Measurements from ENCODE around the gene WDHD1.

DNA sequence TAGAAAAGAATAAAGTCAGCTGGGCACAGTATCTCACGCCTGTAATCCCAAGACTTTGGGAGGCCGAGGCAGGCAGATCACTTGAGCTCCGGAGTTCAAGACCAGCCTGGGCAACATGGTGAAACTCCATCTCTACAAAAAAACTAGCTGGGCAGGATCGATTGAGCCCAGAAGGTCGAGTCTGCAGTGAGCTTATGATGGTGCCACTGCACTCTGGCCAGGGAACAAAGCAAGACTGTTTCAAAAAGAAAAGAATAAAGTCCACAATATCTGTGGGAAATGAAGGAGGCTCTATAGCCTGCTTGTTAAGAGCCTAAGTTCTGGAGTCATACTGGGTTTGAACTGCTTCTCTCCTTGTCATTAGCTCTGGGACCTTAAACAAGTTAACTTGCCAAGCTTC is 32.4 kb upstream of the WDHD1 start:
- TF ChIP-seq, protein P1, sequence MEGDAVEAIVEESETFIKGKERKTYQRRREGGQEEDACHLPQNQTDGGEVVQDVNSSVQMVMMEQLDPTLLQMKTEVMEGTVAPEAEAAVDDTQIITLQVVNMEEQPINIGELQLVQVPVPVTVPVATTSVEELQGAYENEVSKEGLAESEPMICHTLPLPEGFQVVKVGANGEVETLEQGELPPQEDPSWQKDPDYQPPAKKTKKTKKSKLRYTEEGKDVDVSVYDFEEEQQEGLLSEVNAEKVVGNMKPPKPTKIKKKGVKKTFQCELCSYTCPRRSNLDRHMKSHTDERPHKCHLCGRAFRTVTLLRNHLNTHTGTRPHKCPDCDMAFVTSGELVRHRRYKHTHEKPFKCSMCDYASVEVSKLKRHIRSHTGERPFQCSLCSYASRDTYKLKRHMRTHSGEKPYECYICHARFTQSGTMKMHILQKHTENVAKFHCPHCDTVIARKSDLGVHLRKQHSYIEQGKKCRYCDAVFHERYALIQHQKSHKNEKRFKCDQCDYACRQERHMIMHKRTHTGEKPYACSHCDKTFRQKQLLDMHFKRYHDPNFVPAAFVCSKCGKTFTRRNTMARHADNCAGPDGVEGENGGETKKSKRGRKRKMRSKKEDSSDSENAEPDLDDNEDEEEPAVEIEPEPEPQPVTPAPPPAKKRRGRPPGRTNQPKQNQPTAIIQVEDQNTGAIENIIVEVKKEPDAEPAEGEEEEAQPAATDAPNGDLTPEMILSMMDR (IDR thresholded peaks at IDR 0.05; ENCODE audit: low read length), result no peak
- TF ChIP-seq EZH2 (optimal IDR thresholded peaks at IDR 0.05; ENCODE audit: low read depth, low read length), result no peak
- TF ChIP-seq EZH2phosphoT487 (IDR thresholded peaks at IDR 0.05; ENCODE audit: low read length), result no peak
